Mammary epithelial cell (primary cell): ENCODE results near the gene STK16.

Experiments
- EZH2 ChIP-seq: IDR thresholded peaks from 2 replicates; pipeline ENCODE4 v1.6.1; 2012; ENCODE audit warnings: low read length, inconsistent platforms, borderline replicate concordance
- TF ChIP-seq, protein P1 (sequence below), 2 donors: IDR thresholded peaks in 1 of 2; conservative IDR thresholded peaks in 1 of 2; 2 replicates each; pipeline ENCODE4 v1.5.1; 2011 to 2012; ENCODE audit warnings: inconsistent platforms in 2 of 2, low read length in 2 of 2, mild to moderate bottlenecking in 2 of 2, control low read depth in 1 of 2, low read depth in 1 of 2; ENCODE audit not compliant: insufficient read depth in 1 of 2; ENCODE audit errors: extremely low read depth in 1 of 2

DNA sequence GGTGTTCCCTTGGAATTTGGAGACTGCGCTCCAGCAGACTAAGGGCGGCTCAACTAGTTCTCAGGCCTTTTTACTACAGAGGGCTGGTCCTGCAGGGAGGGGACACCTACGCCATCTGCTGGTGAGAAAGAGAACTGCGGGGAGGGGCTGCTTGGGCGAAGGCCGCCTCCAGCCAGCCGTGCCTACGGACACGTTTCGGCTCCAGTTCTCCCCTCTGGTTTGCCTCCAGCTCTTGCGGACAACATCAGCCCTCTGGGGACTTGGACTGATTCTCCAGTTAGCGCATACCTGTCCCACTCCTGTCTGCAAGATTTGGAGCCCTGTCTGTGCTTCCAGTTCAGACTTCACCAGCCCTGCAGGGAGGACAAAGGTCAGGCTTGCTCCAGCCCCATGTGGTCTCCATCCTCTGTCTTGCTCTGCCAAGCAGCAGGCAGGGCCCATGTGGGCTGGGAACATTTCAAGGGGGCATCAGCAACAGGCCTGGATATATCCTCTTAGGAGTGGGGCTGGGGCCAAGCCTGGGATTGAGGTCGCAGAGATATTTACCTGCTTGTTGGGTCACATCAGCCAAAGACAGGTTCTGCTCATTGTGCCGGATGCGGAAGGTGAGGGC lies 53.6 kb downstream of the STK16 start:
- no peak for TF ChIP-seq EZH2
- TF ChIP-seq, protein P1, sequence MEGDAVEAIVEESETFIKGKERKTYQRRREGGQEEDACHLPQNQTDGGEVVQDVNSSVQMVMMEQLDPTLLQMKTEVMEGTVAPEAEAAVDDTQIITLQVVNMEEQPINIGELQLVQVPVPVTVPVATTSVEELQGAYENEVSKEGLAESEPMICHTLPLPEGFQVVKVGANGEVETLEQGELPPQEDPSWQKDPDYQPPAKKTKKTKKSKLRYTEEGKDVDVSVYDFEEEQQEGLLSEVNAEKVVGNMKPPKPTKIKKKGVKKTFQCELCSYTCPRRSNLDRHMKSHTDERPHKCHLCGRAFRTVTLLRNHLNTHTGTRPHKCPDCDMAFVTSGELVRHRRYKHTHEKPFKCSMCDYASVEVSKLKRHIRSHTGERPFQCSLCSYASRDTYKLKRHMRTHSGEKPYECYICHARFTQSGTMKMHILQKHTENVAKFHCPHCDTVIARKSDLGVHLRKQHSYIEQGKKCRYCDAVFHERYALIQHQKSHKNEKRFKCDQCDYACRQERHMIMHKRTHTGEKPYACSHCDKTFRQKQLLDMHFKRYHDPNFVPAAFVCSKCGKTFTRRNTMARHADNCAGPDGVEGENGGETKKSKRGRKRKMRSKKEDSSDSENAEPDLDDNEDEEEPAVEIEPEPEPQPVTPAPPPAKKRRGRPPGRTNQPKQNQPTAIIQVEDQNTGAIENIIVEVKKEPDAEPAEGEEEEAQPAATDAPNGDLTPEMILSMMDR (conservative IDR thresholded peaks at IDR 0.05 in 1 of 2, IDR thresholded peaks at IDR 0.05 in 1 of 2; ENCODE audit: extremely low read depth in 1 of 2, insufficient read depth in 1 of 2, low read depth in 1 of 2, low read length in 2 of 2): peak; percentile 97 to 98
